Measurements from ENCODE around the gene WT1.

GRCh38 chr11:32473282-32473909 lies 38.1 kb upstream of the WT1 start:
- TF ChIP-seq CTCF (IDR thresholded peaks at IDR 0.05) (no peak), POLR2A (IDR thresholded peaks at IDR 0.05) (no peak)

All from heart left ventricle (tissue), 13 donors.